H1 (cell line): Measurements from ENCODE around the gene PRKCZ. TPM values are rescaled to one million over a fixed set of nuclear protein-coding genes. Genes with fewer than 3 reads are reported as not detected.

Experiments used
- CTCF ChIA-PET: fragments of 300-600 bp; sonication (Branson Sonifier 250); formaldehyde crosslinking; loops from one replicate; lab custom pipeline; 2021; ENCODE audit not compliant: partially characterized antibody; lab: Charles Lee
- POLR2A ChIA-PET: fragments of 300-600 bp; sonication (Branson Sonifier 250); formaldehyde crosslinking; loops from one replicate; lab custom pipeline; 2021; ENCODE audit warnings: inconsistent platforms; ENCODE audit not compliant: partially characterized antibody; lab: Charles Lee
- DNase-seq, 2 experiments: peaks; one replicate each; pipeline versions ENCODE4 v3.0.0 to v3.0.0-alpha.2; 2010 to 2022; ENCODE audit warnings: low spot score in 2 of 2, low read depth in 1 of 2, mixed read lengths in 1 of 2
- FAIRE-seq: peaks from 2 replicates; lab custom pipeline; 2011; peaks lifted over from hg19 to GRCh38; lab: Jason Lieb, UNC
- H2AFZ ChIP-seq: 2 replicates; pipeline ENCODE4 v1.8.1; 2012; ENCODE audit warnings: low read length, inconsistent platforms
- H2AK5ac ChIP-seq: 2 replicates; pipeline ENCODE4 v1.6.1; 2013; ENCODE audit warnings: low read depth, low read length
- H2BK120ac ChIP-seq: replicated peaks from 2 replicates; pipeline ENCODE3; 2013; ENCODE audit warnings: low read depth, low read length, inconsistent platforms
- H2BK12ac ChIP-seq: 2 replicates; pipeline ENCODE4 v1.6.1; 2013; ENCODE audit warnings: low read depth, low read length
- H2BK15ac ChIP-seq: 2 replicates; pipeline ENCODE4 v1.6.1; 2013; ENCODE audit warnings: low read length
- H2BK20ac ChIP-seq: 2 replicates; pipeline ENCODE4 v1.6.1; 2013; ENCODE audit warnings: low read length
- H2BK5ac ChIP-seq: 2 replicates; pipeline ENCODE4 v1.6.1; 2013; ENCODE audit warnings: low read depth, low read length
- H3K14ac ChIP-seq: 2 replicates; pipeline ENCODE4 v1.6.1; 2013; ENCODE audit warnings: inconsistent platforms; ENCODE audit not compliant: insufficient read length
- H3K18ac ChIP-seq: 2 replicates; pipeline ENCODE4 v1.6.1; 2013; ENCODE audit warnings: low read length; ENCODE audit errors: extremely low read depth
- H3K23ac ChIP-seq: 2 replicates; pipeline ENCODE4 v1.6.1; 2013; ENCODE audit warnings: inconsistent platforms; ENCODE audit not compliant: insufficient read length
- H3K23me2 ChIP-seq: 2 replicates; pipeline ENCODE4 v1.6.1; 2013; ENCODE audit warnings: low read depth, low read length
- H3K27ac ChIP-seq: 2 replicates; pipeline ENCODE4 v1.6.1; 2011; ENCODE audit warnings: low read depth, low read length, inconsistent platforms
- H3K27me3 ChIP-seq, 4 experiments: replicated peaks in 1 of 4; 1 replicate in 1 of 4; 2 replicates in 3 of 4; pipeline versions ENCODE4 v1.6.1 to v1.8.1; 2011 to 2013; ENCODE audit warnings: low read length in 3 of 4, mild to moderate bottlenecking in 3 of 4, inconsistent platforms in 2 of 4, mixed read lengths in 2 of 4, moderate library complexity in 1 of 4; ENCODE audit not compliant: control insufficient read depth in 3 of 4, insufficient read depth in 3 of 4; ENCODE audit errors: extremely low read depth in 1 of 4
- H3K36me3 ChIP-seq, 4 experiments: 2 replicates each; pipeline versions ENCODE4 v1.6.1 to v1.8.1; 2011 to 2013; ENCODE audit warnings: mild to moderate bottlenecking in 4 of 4, low read length in 3 of 4, moderate library complexity in 2 of 4, control low read depth in 1 of 4, inconsistent platforms in 1 of 4; ENCODE audit not compliant: insufficient read depth in 4 of 4, control insufficient read depth in 2 of 4
- H3K4ac ChIP-seq: replicated peaks from 2 replicates; pipeline ENCODE3; 2013; ENCODE audit warnings: low read length, low read depth, mixed read lengths, inconsistent platforms; ENCODE audit not compliant: insufficient read length
- H3K4me1 ChIP-seq, 4 experiments: replicated peaks in 1 of 4; 1 replicate in 1 of 4; 2 replicates in 3 of 4; pipeline versions ENCODE4 v1.6.1 to v1.8.1; 2011 to 2013; ENCODE audit warnings: low read length in 3 of 4, inconsistent platforms in 2 of 4, mixed read lengths in 1 of 4; ENCODE audit not compliant: insufficient read depth in 4 of 4, control insufficient read depth in 3 of 4
- H3K4me2 ChIP-seq, 2 experiments: 2 replicates each; pipeline versions ENCODE4 v1.6.1 to v1.8.1; 2011 to 2013; ENCODE audit warnings: low read depth in 2 of 2, low read length in 2 of 2, control low read depth in 1 of 2, inconsistent platforms in 1 of 2, mild to moderate bottlenecking in 1 of 2; ENCODE audit not compliant: insufficient read depth in 1 of 2
- H3K4me3 ChIP-seq, 4 experiments: fragments of 200-600, 300-600 bp in 1 of 4; sonication (generic), shearing (Covaris generic), sonication (Bioruptor Twin) in 1 of 4; 2 replicates each; pipeline versions ENCODE4 v1.5.1 to v1.8.1; 2011 to 2016; ENCODE audit warnings: low read length in 4 of 4, low read depth in 3 of 4, control low read depth in 2 of 4, inconsistent platforms in 2 of 4, mild to moderate bottlenecking in 2 of 4, mixed read lengths in 1 of 4, moderate library complexity in 1 of 4; ENCODE audit not compliant: insufficient read depth in 2 of 4; ENCODE audit errors: extremely low read depth in 1 of 4
- H3K56ac ChIP-seq: replicated peaks from 2 replicates; pipeline ENCODE3; 2013; ENCODE audit warnings: low read depth, mild to moderate bottlenecking, mixed read lengths, low read length, inconsistent platforms; ENCODE audit not compliant: insufficient read length
- H3K79me1 ChIP-seq: 2 replicates; pipeline ENCODE4 v1.6.1; 2013; ENCODE audit warnings: low read depth, low read length, control low read depth
- H3K79me2 ChIP-seq, 2 experiments: 2 replicates each; pipeline versions ENCODE4 v1.6.1 to v1.8.1; 2012 to 2013; ENCODE audit warnings: low read length in 2 of 2, mild to moderate bottlenecking in 2 of 2, inconsistent platforms in 1 of 2; ENCODE audit not compliant: insufficient read depth in 2 of 2, control insufficient read depth in 1 of 2
- H3K9ac ChIP-seq, 4 experiments: replicated peaks in 1 of 4; 1 replicate in 1 of 4; 2 replicates in 3 of 4; pipeline versions ENCODE4 v1.6.1 to v1.8.1; 2011 to 2013; ENCODE audit warnings: low read depth in 3 of 4, low read length in 3 of 4, control low read depth in 2 of 4, mild to moderate bottlenecking in 2 of 4, moderate library complexity in 2 of 4, inconsistent platforms in 1 of 4; ENCODE audit errors: extremely low read depth in 1 of 4
- H3K9me3 ChIP-seq, 2 experiments: 2 replicates each; pipeline versions ENCODE4 v1.6.1 to v1.8.1; 2012 to 2013; ENCODE audit warnings: mild to moderate bottlenecking in 2 of 2, moderate library complexity in 2 of 2, control low read depth in 1 of 2, inconsistent platforms in 1 of 2, low read depth in 1 of 2, low read length in 1 of 2, mixed read lengths in 1 of 2; ENCODE audit not compliant: insufficient read depth in 2 of 2
- H4K20me1 ChIP-seq, 2 experiments: replicated peaks in 1 of 2; 2 replicates each; pipeline versions ENCODE3 to v1.8.1; 2011 to 2013; ENCODE audit warnings: inconsistent platforms in 2 of 2, low read length in 2 of 2, mild to moderate bottlenecking in 1 of 2; ENCODE audit not compliant: insufficient read depth in 2 of 2, control insufficient read depth in 1 of 2
- H4K5ac ChIP-seq: 2 replicates; pipeline ENCODE4 v1.6.1; 2013; ENCODE audit warnings: low read length, low read depth, mixed read lengths, inconsistent platforms; ENCODE audit not compliant: insufficient read length
- H4K8ac ChIP-seq: 2 replicates; pipeline ENCODE4 v1.8.0; 2013; ENCODE audit warnings: mild to moderate bottlenecking, moderate library complexity, low read length, inconsistent platforms; ENCODE audit not compliant: insufficient read depth; ENCODE audit errors: extremely low read depth
- H4K91ac ChIP-seq: replicated peaks from 2 replicates; pipeline ENCODE3; 2013; ENCODE audit warnings: low read length, mixed read lengths, inconsistent platforms; ENCODE audit not compliant: insufficient read length
- ASH2L ChIP-seq: fragments of 200-600, 300-600 bp; sonication (generic); IDR thresholded peaks from one replicate; pipeline ENCODE4 v1.7.1; 2017; ENCODE audit warnings: low read length
- BCL11A ChIP-seq, 2 experiments: IDR thresholded peaks; one replicate each; pipeline ENCODE4 v1.6.1; 2011; ENCODE audit warnings: low read depth in 2 of 2, low read length in 2 of 2, mild to moderate bottlenecking in 2 of 2
- E2F6 ChIP-seq: IDR thresholded peaks from 2 replicates; pipeline ENCODE4 v1.6.1; 2012; ENCODE audit warnings: inconsistent platforms
- FOSL1 ChIP-seq: IDR thresholded peaks from 2 replicates; pipeline ENCODE4 v1.6.1; 2011; ENCODE audit warnings: mild to moderate bottlenecking, low read depth, low read length, moderate library complexity; ENCODE audit not compliant: insufficient read depth
- GTF2F1 ChIP-seq: IDR thresholded peaks from 2 replicates; pipeline ENCODE4 v1.6.1; 2012; ENCODE audit warnings: low read depth, low read length, improper control_type of control experiment, borderline replicate concordance
- HDAC2 ChIP-seq, 2 experiments: fragments of 300-600 bp in 1 of 2; sonication (generic) in 1 of 2; IDR thresholded peaks; 2 replicates each; pipeline ENCODE4 v1.6.1; 2011 to 2012; ENCODE audit warnings: low read depth in 2 of 2, low read length in 2 of 2, mild to moderate bottlenecking in 2 of 2, moderate library complexity in 2 of 2, borderline replicate concordance in 1 of 2, inconsistent platforms in 1 of 2
- HDAC6 ChIP-seq: IDR thresholded peaks from one replicate; pipeline ENCODE4 v1.7.1; 2012; ENCODE audit warnings: low read depth, mild to moderate bottlenecking, inconsistent platforms, low read length, moderate library complexity
- KDM1A ChIP-seq: fragments of 200-600, 300-600 bp; sonication (generic); IDR thresholded peaks from 2 replicates; pipeline ENCODE4 v1.7.1; 2016; ENCODE audit warnings: mild to moderate bottlenecking, low read length, borderline replicate concordance
- RAD21 ChIP-seq, 2 experiments: IDR thresholded peaks in 1 of 2; conservative IDR thresholded peaks in 1 of 2; 2 replicates each; pipeline ENCODE4 v1.6.1; 2011; ENCODE audit warnings: low read depth in 2 of 2, low read length in 2 of 2, improper control_type of control experiment in 1 of 2, inconsistent platforms in 1 of 2, mild to moderate bottlenecking in 1 of 2, moderate library complexity in 1 of 2
- SP1 ChIP-seq: IDR thresholded peaks from 2 replicates; pipeline ENCODE4 v1.6.1; 2011; ENCODE audit warnings: low read depth, low read length
- WGBS, 2 experiments: shearing (Covaris generic) in 1 of 2; methylation state at CpG; one replicate each; pipeline versions ENCODE4 v1.1.6 to v1.1.7; 2013 to 2015; ENCODE audit warnings: low lambda C conversion rate in 2 of 2, mixed read lengths in 2 of 2, inconsistent platforms in 1 of 2, low coverage in 1 of 2, missing lambda C conversion rate in 1 of 2; ENCODE audit not compliant: insufficient replicate concordance in 2 of 2, insufficient coverage in 1 of 2, insufficient read length in 1 of 2; ENCODE audit errors: extremely low coverage in 1 of 2, missing lambda C conversion rate in 1 of 2; 5-methylcytosine and 5-hydroxymethylcytosine counted together
- polyA plus RNA-seq, 7 experiments: library from polyadenylated mRNA; depleted of rRNA in 3 of 7; stranded (reverse) in 5 of 7; unstranded in 2 of 7; fragments of >200 nt in 5 of 7; fragments of 200-250 nt in 2 of 7; gene quantifications; 1 replicate in 5 of 7; 2 replicates in 1 of 7; 4 replicates in 1 of 7; pipeline versions ENCODE4 v1.2.1 to v1.2.3, GENCODE V29; 2011 to 2013; ENCODE audit warnings: missing spikeins in 2 of 7, mixed read lengths in 2 of 7
- total RNA-seq: library from RNA; stranded (reverse); fragmentation: NEBNext Ultra II Directional; extraction: Animal tissue kit (Norgen Biotek cat#: 25700); gene quantifications from 2 replicates; pipeline ENCODE4 v1.2.1, GENCODE V29; 2021

PRKCZ gene
- total and polyA plus RNA-seq, 2 of the 8 experiments (the other 6 are each of a cell fraction or from before 2014, with no cell fraction given): 37.4 to 45.1 TPM

- H4K8ac ChIP-seq: no peak overlapping the region
- FAIRE-seq (no peak), DNase-seq (no peak)
- whole genome bisulfite sequencing, 2 experiments: 95% methylated on average over 16 of the region's 16 CpGs; no CpG with 5 or more reads in 1 of the 2 experiments
- H2BK15ac ChIP-seq: no peak overlapping the region
- no peak overlapping the region for H3K9ac ChIP-seq
- no peak overlapping the region for H3K4me3 ChIP-seq
- H2AK5ac ChIP-seq: no peak overlapping the region
- H3K9me3 ChIP-seq: no peaks in the 10 kb centered on the region
- H3K18ac ChIP-seq: no peak overlapping the region
- no peak overlapping the region for H2BK12ac ChIP-seq
- peaks cover 0 to 10% (median 5%) of the 10 kb centered on the region in 4 experiments; a peak in 5 of 7 replicates for H3K4me1 ChIP-seq
- peaks cover 4 to 15% of the 10 kb centered on the region in 2 experiments for H4K20me1 ChIP-seq
- H2BK5ac ChIP-seq: no peak overlapping the region
- H4K5ac ChIP-seq: no peak overlapping the region
- H3K23me2 ChIP-seq: peaks cover 5% of the 10 kb centered on the region; the same call in 1 of the 2 replicates
- H3K79me1 ChIP-seq: peaks cover 2% of the 10 kb centered on the region; the same call in 1 of the 2 replicates
- H3K27ac ChIP-seq: no peak overlapping the region
- no peak overlapping the region for H3K4ac ChIP-seq
- H2BK20ac ChIP-seq: no peak overlapping the region
- H3K79me2 ChIP-seq: peaks cover 0 to 22% of the 10 kb centered on the region in 2 experiments; a peak in 1 of 4 replicates
- H3K27me3 ChIP-seq: no peaks in the 10 kb centered on the region
- H4K91ac ChIP-seq: no peak overlapping the region
- H3K14ac ChIP-seq: no peak overlapping the region
- H3K23ac ChIP-seq: no peak overlapping the region
- CTCF ChIA-PET: interaction anchor here (0.7 to 14.1 kb wide), 5 partner anchors 8 to 194 kb away, joined by 3 to 154 read pairs (median 4); no protein-coding TSS in a partner anchor
- POLR2A ChIA-PET: interaction anchor here (0.8 to 1.8 kb wide), 9 partner anchors 9 to 193 kb away, joined by 3 to 5 read pairs (median 3); no protein-coding TSS in a partner anchor
- H3K56ac ChIP-seq: no peak overlapping the region
- H2BK120ac ChIP-seq: no peak overlapping the region
- H3K36me3 ChIP-seq: peaks cover 3 to 7% (median 5%) of the 10 kb centered on the region in 4 experiments; a peak in 6 of 8 replicates
- no peak overlapping the region for H2AFZ ChIP-seq
- TF ChIP-seq BCL11A (IDR thresholded peaks at IDR 0.05; ENCODE audit: low read depth in 2 of 2, low read length in 2 of 2): no peak
- no peak for TF ChIP-seq FOSL1
- TF ChIP-seq KDM1A: no peak
- TF ChIP-seq GTF2F1: no peak
- no peak for TF ChIP-seq E2F6
- no peak for TF ChIP-seq HDAC6
- no peak for TF ChIP-seq ASH2L
- TF ChIP-seq RAD21 (IDR thresholded peaks at IDR 0.05 in 1 of 2, conservative IDR thresholded peaks at IDR 0.05 in 1 of 2; ENCODE audit: low read depth in 2 of 2, low read length in 2 of 2): no peak
- TF ChIP-seq HDAC2 (IDR thresholded peaks at IDR 0.05; ENCODE audit: borderline replicate concordance in 1 of 2, low read depth in 2 of 2, low read length in 2 of 2): no peak
- TF ChIP-seq SP1: no peak
- no peak overlapping the region for H3K4me2 ChIP-seq
Observed at GRCh38 chr1:2188336-2188735, 138.1 kb downstream of the PRKCZ start.
